ENCODE results near the gene MYO5A. TPM values are rescaled to one million over a fixed set of nuclear protein-coding genes. Genes with fewer than 3 reads are reported as not detected.

Gene MYO5A
- total and polyA plus RNA-seq, 2 donors (not counting 3 experiments of a cell fraction or from before 2014, with no cell fraction given): 31.9 to 91.9 TPM

DNA sequence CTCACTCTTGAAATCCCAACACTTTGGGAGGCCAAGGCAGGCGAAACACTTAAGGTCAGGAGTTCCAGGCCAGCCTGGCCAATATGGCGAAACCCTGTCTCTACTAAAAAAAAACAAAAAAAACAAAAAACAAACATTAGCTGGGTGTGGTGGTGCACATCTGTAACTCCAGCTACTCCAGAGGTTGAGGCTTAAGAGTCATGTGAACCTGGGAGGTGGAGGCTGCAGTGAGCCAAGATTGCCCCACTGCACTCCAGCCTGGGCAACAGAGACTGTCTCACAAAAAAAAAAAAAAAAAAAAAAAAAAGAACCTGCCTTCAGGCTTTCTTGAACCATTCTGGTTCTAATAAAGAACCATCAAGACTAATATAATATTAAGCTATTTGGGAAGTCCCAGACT lies 23.6 kb upstream of the MYO5A start:
- no peak for DNase-seq (ENCODE audit: low read depth, low spot score)
- Histone ChIP-seq H3K4me2 (ENCODE audit: insufficient read depth, low read length) (no peak overlapping the region), H3K79me2 (ENCODE audit: control insufficient read depth, insufficient read depth, low read length) (peaks cover 38% of the 10 kb centered on the region), H3K9me3 (replicated peaks; ENCODE audit: control insufficient read depth, insufficient read depth, low read length) (no peaks in the 10 kb centered on the region), H3K9me1 (replicated peaks; ENCODE audit: control insufficient read depth, extremely low read depth, insufficient read depth, low read length) (no peaks in the 10 kb centered on the region), H3K36me3 (ENCODE audit: control insufficient read depth in 2 of 2, extremely low read depth in 1 of 2, insufficient read depth in 2 of 2, low read length in 2 of 2) (peaks cover 6 to 26% of the 10 kb centered on the region in 2 experiments), H3K9ac (replicated peaks; ENCODE audit: extremely low read depth, insufficient read depth, low read length) (no peak overlapping the region), H2AFZ (ENCODE audit: low read depth, low read length) (no peak overlapping the region), H3K27ac (ENCODE audit: insufficient read depth, low read depth, low read length) (no peak overlapping the region), H3K4me3 (replicated peaks in 1 of 3; ENCODE audit: insufficient read depth in 1 of 3, low read depth in 1 of 3, low read length in 3 of 3) (no peak overlapping the region), H3K4me1 (ENCODE audit: control insufficient read depth, extremely low read depth, insufficient read depth, low read length) (no peaks in the 10 kb centered on the region), H4K20me1 (replicated peaks; ENCODE audit: control insufficient read depth, extremely low read depth, insufficient read depth, low read length) (no peaks in the 10 kb centered on the region), H3K27me3 (ENCODE audit: control insufficient read depth in 2 of 2, insufficient read depth in 2 of 2, low read length in 2 of 2) (no peaks in the 10 kb centered on the region)
- intact Hi-C loops (cut with micrococcal nuclease): no loop called here
- TF ChIP-seq, protein P1, sequence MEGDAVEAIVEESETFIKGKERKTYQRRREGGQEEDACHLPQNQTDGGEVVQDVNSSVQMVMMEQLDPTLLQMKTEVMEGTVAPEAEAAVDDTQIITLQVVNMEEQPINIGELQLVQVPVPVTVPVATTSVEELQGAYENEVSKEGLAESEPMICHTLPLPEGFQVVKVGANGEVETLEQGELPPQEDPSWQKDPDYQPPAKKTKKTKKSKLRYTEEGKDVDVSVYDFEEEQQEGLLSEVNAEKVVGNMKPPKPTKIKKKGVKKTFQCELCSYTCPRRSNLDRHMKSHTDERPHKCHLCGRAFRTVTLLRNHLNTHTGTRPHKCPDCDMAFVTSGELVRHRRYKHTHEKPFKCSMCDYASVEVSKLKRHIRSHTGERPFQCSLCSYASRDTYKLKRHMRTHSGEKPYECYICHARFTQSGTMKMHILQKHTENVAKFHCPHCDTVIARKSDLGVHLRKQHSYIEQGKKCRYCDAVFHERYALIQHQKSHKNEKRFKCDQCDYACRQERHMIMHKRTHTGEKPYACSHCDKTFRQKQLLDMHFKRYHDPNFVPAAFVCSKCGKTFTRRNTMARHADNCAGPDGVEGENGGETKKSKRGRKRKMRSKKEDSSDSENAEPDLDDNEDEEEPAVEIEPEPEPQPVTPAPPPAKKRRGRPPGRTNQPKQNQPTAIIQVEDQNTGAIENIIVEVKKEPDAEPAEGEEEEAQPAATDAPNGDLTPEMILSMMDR (IDR thresholded peaks at IDR 0.05; ENCODE audit: extremely low read depth in 1 of 2, insufficient read depth in 1 of 2, low read depth in 1 of 2, low read length in 2 of 2): no peak
- no peak for TF ChIP-seq POLR2AphosphoS5 (IDR thresholded peaks at IDR 0.05; ENCODE audit: insufficient read depth, low read depth, low read length)
- TF ChIP-seq FOS (IDR thresholded peaks at IDR 0.05; ENCODE audit: borderline replicate concordance, insufficient read depth, low read length): no peak
- no peak for TF ChIP-seq GATA2 (IDR thresholded peaks at IDR 0.05; ENCODE audit: insufficient read depth, insufficient read length, low read depth, low read length)
- no peak for TF ChIP-seq JUN (IDR thresholded peaks at IDR 0.05; ENCODE audit: borderline replicate concordance, insufficient read depth, insufficient read length, low read depth)
- no peak for TF ChIP-seq EZH2 (IDR thresholded peaks at IDR 0.05; ENCODE audit: borderline replicate concordance, low read depth, low read length, severe bottlenecking)
- TF ChIP-seq, protein P2, sequence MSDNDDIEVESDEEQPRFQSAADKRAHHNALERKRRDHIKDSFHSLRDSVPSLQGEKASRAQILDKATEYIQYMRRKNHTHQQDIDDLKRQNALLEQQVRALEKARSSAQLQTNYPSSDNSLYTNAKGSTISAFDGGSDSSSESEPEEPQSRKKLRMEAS (IDR thresholded peaks at IDR 0.05; ENCODE audit: insufficient read depth, insufficient read length): no peak
- TF ChIP-seq MYC (IDR thresholded peaks at IDR 0.05; ENCODE audit: low read depth, low read length): no peak
- TF ChIP-seq POLR2A (IDR thresholded peaks at IDR 0.05; ENCODE audit: low read depth, low read length): no peak
- no TSS peak for BruUV-seq (replicated peaks)
- CTCF ChIA-PET: interaction anchor here (0.6 to 1.7 kb wide), 5 partner anchors 9 to 59 kb away, joined by 3 to 4 read pairs (median 3); no protein-coding TSS in a partner anchor
- POLR2A ChIA-PET: interaction anchor here (0.6 kb wide), 1 partner anchor 185 kb away, joined by 8 read pairs; no protein-coding TSS in a partner anchor
- dilution Hi-C loops (cut with MboI; ENCODE audit: extremely low pct_ligation_motif_present, low sequenced_read_pairs): no loop called here
- no peak for FAIRE-seq

Data from endothelial cell of umbilical vein (primary cell).